ENCODE measurements around the gene ZNF566.
"Not testable (repeated sequence)": the region's sequence is repeated elsewhere in the genome, so short reads cannot be mapped to it uniquely, and the experiment has no call there.

Gene ZNF566

GRCh38 chr19:36524617-36525016 lies 35.3 kb upstream of the ZNF566 start:
- TF ChIP-seq CTCF (IDR thresholded peaks at IDR 0.05; ENCODE audit: low read depth, low read length), result no peak
- H3K4me3 ChIP-seq (ENCODE audit: low read depth, low read length), result no peak overlapping the region

GRCh38 chr19:36514012-36514612 lies 24.8 kb upstream of the ZNF566 start:
- no peak overlapping the region for H3K4me3 ChIP-seq (ENCODE audit: low read depth, low read length)
- TF ChIP-seq CTCF (IDR thresholded peaks at IDR 0.05; ENCODE audit: low read depth, low read length), result no peak

GRCh38 chr19:36508325-36508724 lies 19.0 kb upstream of the ZNF566 start:
- TF ChIP-seq CTCF (IDR thresholded peaks at IDR 0.05; ENCODE audit: low read depth, low read length), result no peak
- H3K4me3 ChIP-seq (ENCODE audit: low read depth, low read length), result no peak overlapping the region

- no peak overlapping the region for H3K4me3 ChIP-seq (ENCODE audit: low read depth, low read length)
- no peak for TF ChIP-seq CTCF (IDR thresholded peaks at IDR 0.05; ENCODE audit: low read depth, low read length)
Observed at GRCh38 chr19:36501973-36502372, 12.6 kb upstream of the ZNF566 start.

- no peak for TF ChIP-seq CTCF (IDR thresholded peaks at IDR 0.05; ENCODE audit: low read depth, low read length)
- no peak overlapping the region for H3K4me3 ChIP-seq (ENCODE audit: low read depth, low read length)
Observed at GRCh38 chr19:36497001-36497400, 7.6 kb upstream of the ZNF566 start.

- H3K4me3 ChIP-seq (ENCODE audit: low read depth, low read length), result not testable (repeated sequence)
Observed at GRCh38 chr19:36492689-36493453, 3.5 kb upstream of the ZNF566 start.

GRCh38 chr19:36490846-36491245 lies 1.5 kb upstream of the ZNF566 start:
- H3K4me3 ChIP-seq (ENCODE audit: low read depth, low read length), result not testable (repeated sequence)

More at GRCh38 chr19:36492689-36493453, 3.5 kb upstream of the ZNF566 start:
- peak; percentile 47; the same call in 1 of the 2 replicates for TF ChIP-seq CTCF (IDR thresholded peaks at IDR 0.05; ENCODE audit: low read depth, low read length)
